MM.1S (cell line): ENCODE measurements around the gene VEZT.

ENCODE experiments used
- DNase-seq: peaks from one replicate; pipeline ENCODE4 v3.0.0-alpha.2; 2015
- H2AFZ ChIP-seq: fragments of 300-600 bp; sonication (generic); 2 replicates; pipeline ENCODE4 v1.6.0; 2016; ENCODE audit warnings: antibody characterized with exemption, low read length
- H3F3A ChIP-seq: fragments of 300-600 bp; sonication (generic); 2 replicates; pipeline ENCODE4 v1.6.1; 2016; ENCODE audit warnings: mild to moderate bottlenecking, antibody characterized with exemption, low read length, moderate library complexity, mixed read lengths; ENCODE audit not compliant: insufficient read depth
- H3K27ac ChIP-seq: fragments of 300-600 bp; sonication (generic); 2 replicates; pipeline ENCODE4 v1.5.1; 2016; ENCODE audit warnings: mild to moderate bottlenecking, low read length
- H3K27me3 ChIP-seq: fragments of 300-600 bp; sonication (generic); replicated peaks from 2 replicates; pipeline ENCODE4 v1.6.0; 2016; ENCODE audit warnings: low read length; ENCODE audit not compliant: insufficient read depth
- H3K36me3 ChIP-seq: fragments of 300-600 bp; sonication (generic); replicated peaks from 2 replicates; pipeline ENCODE4 v1.6.1; 2016; ENCODE audit warnings: mild to moderate bottlenecking, low read length, mixed read lengths; ENCODE audit not compliant: insufficient read depth
- H3K4me1 ChIP-seq: fragments of 300-600 bp; sonication (generic); 2 replicates; pipeline ENCODE4 v1.6.1; 2016; ENCODE audit warnings: low read length, mixed read lengths
- H3K4me2 ChIP-seq: fragments of 300-600 bp; sonication (generic); 2 replicates; pipeline ENCODE4 v1.6.0; 2016; ENCODE audit warnings: low read depth, low read length
- H3K4me3 ChIP-seq: fragments of 300-600 bp; sonication (generic); 2 replicates; pipeline ENCODE4 v1.5.1; 2016; ENCODE audit warnings: low read length, mixed read lengths
- H3K79me2 ChIP-seq: fragments of 300-600 bp; sonication (generic); 2 replicates; pipeline ENCODE4 v1.6.1; 2016; ENCODE audit warnings: mixed run types, low read length, mixed read lengths
- H3K9ac ChIP-seq: fragments of 300-600 bp; sonication (generic); 2 replicates; pipeline ENCODE4 v1.6.1; 2016; ENCODE audit warnings: low read length, mixed read lengths
- H3K9me2 ChIP-seq: fragments of 300-600 bp; sonication (generic); replicated peaks from 2 replicates; pipeline ENCODE4 v1.6.1; 2016; ENCODE audit warnings: mild to moderate bottlenecking, low read length, mixed read lengths; ENCODE audit not compliant: insufficient read depth
- H3K9me3 ChIP-seq: fragments of 300-600 bp; sonication (generic); replicated peaks from 2 replicates; pipeline ENCODE4 v1.6.1; 2016; ENCODE audit warnings: mild to moderate bottlenecking, low read length, mixed read lengths; ENCODE audit not compliant: insufficient read depth
- H4K20me1 ChIP-seq: fragments of 300-600 bp; sonication (generic); 2 replicates; pipeline ENCODE4 v1.6.1; 2016; ENCODE audit warnings: mild to moderate bottlenecking, low read length, moderate library complexity, mixed read lengths; ENCODE audit not compliant: insufficient read depth
- CTCF ChIP-seq: fragments of 300-600 bp; sonication (generic); IDR thresholded peaks from 2 replicates; pipeline ENCODE4 v1.5.1; 2016; ENCODE audit warnings: antibody characterized with exemption, low read length, mixed read lengths
- EZH2 ChIP-seq: fragments of 300-600 bp; sonication (generic); optimal IDR thresholded peaks from 2 replicates; pipeline ENCODE3; 2017; ENCODE audit warnings: low read depth, mild to moderate bottlenecking, antibody characterized with exemption, low read length, mixed read lengths
- EZH2phosphoT487 ChIP-seq: fragments of 300-600 bp; sonication (generic); IDR thresholded peaks from 2 replicates; pipeline ENCODE4 v1.6.1; 2018; ENCODE audit warnings: antibody characterized with exemption, low read length

Gene VEZT

GRCh38 chr12:95213119-95213518 lies 4.5 kb upstream of the VEZT start:
- Histone ChIP-seq H3K36me3 (no peaks in the 10 kb centered on the region), H3K27me3 (no peaks in the 10 kb centered on the region), H3K4me1 (peaks cover 6% of the 10 kb centered on the region; the same call in 1 of the 2 replicates), H2AFZ (no peak overlapping the region), H4K20me1 (no peaks in the 10 kb centered on the region), H3F3A (peaks cover 2% of the 10 kb centered on the region), H3K4me3 (no peak overlapping the region), H3K9me3 (no peaks in the 10 kb centered on the region), H3K27ac (no peak overlapping the region), H3K4me2 (no peak overlapping the region), H3K9me2 (no peaks in the 10 kb centered on the region), H3K79me2 (peaks cover 5% of the 10 kb centered on the region), H3K9ac (no peak overlapping the region)
- TF ChIP-seq EZH2phosphoT487 (no peak), CTCF (no peak), EZH2 (no peak)
- DNase-seq: no peak

GRCh38 chr12:95213928-95214327 lies 3.7 kb upstream of the VEZT start:
- Histone ChIP-seq H2AFZ (no peak overlapping the region), H3K4me3 (no peak overlapping the region), H3K79me2 (peaks cover 13% of the 10 kb centered on the region), H4K20me1 (no peaks in the 10 kb centered on the region), H3K4me2 (no peak overlapping the region), H3K36me3 (no peaks in the 10 kb centered on the region), H3K9ac (no peak overlapping the region), H3K27ac (no peak overlapping the region), H3K9me3 (no peaks in the 10 kb centered on the region), H3K27me3 (no peaks in the 10 kb centered on the region), H3K9me2 (no peaks in the 10 kb centered on the region), H3K4me1 (peaks cover 7% of the 10 kb centered on the region), H3F3A (peaks cover 8% of the 10 kb centered on the region)
- TF ChIP-seq EZH2 (no peak), CTCF (no peak), EZH2phosphoT487 (no peak)
- no peak for DNase-seq

- TF ChIP-seq EZH2phosphoT487: no peak
- no peak for TF ChIP-seq EZH2
- TF ChIP-seq CTCF: no peak
- H3K27ac ChIP-seq: no peak overlapping the region
- H4K20me1 ChIP-seq: no peaks in the 10 kb centered on the region
- no peak overlapping the region for H3K4me2 ChIP-seq
- peaks cover 18% of the 10 kb centered on the region for H3K79me2 ChIP-seq
- no peak for DNase-seq
- no peaks in the 10 kb centered on the region for H3K9me3 ChIP-seq
- H3K4me1 ChIP-seq: peaks cover 12% of the 10 kb centered on the region
- peaks cover 8% of the 10 kb centered on the region for H3F3A ChIP-seq
- no peaks in the 10 kb centered on the region for H3K27me3 ChIP-seq
- no peak overlapping the region for H3K4me3 ChIP-seq
- no peaks in the 10 kb centered on the region for H3K36me3 ChIP-seq
- H2AFZ ChIP-seq: no peak overlapping the region
- H3K9ac ChIP-seq: no peak overlapping the region
- no peaks in the 10 kb centered on the region for H3K9me2 ChIP-seq
Measured at GRCh38 chr12:95214466-95214865, 3.1 kb upstream of the VEZT start.
